MM.1S (cell line): ENCODE data around the gene DDX51.

Experiments
- DNase-seq: peaks from one replicate; pipeline ENCODE4 v3.0.0-alpha.2; 2015
- H2AFZ ChIP-seq: fragments of 300-600 bp; sonication (generic); 2 replicates; pipeline ENCODE4 v1.6.0; 2016; ENCODE audit warnings: antibody characterized with exemption, low read length
- H3F3A ChIP-seq: fragments of 300-600 bp; sonication (generic); 2 replicates; pipeline ENCODE4 v1.6.1; 2016; ENCODE audit warnings: mild to moderate bottlenecking, antibody characterized with exemption, low read length, moderate library complexity, mixed read lengths; ENCODE audit not compliant: insufficient read depth
- H3K27ac ChIP-seq: fragments of 300-600 bp; sonication (generic); 2 replicates; pipeline ENCODE4 v1.5.1; 2016; ENCODE audit warnings: mild to moderate bottlenecking, low read length
- H3K27me3 ChIP-seq: fragments of 300-600 bp; sonication (generic); replicated peaks from 2 replicates; pipeline ENCODE4 v1.6.0; 2016; ENCODE audit warnings: low read length; ENCODE audit not compliant: insufficient read depth
- H3K36me3 ChIP-seq: fragments of 300-600 bp; sonication (generic); replicated peaks from 2 replicates; pipeline ENCODE4 v1.6.1; 2016; ENCODE audit warnings: mild to moderate bottlenecking, low read length, mixed read lengths; ENCODE audit not compliant: insufficient read depth
- H3K4me1 ChIP-seq: fragments of 300-600 bp; sonication (generic); 2 replicates; pipeline ENCODE4 v1.6.1; 2016; ENCODE audit warnings: low read length, mixed read lengths
- H3K4me2 ChIP-seq: fragments of 300-600 bp; sonication (generic); 2 replicates; pipeline ENCODE4 v1.6.0; 2016; ENCODE audit warnings: low read depth, low read length
- H3K4me3 ChIP-seq: fragments of 300-600 bp; sonication (generic); 2 replicates; pipeline ENCODE4 v1.5.1; 2016; ENCODE audit warnings: low read length, mixed read lengths
- H3K79me2 ChIP-seq: fragments of 300-600 bp; sonication (generic); 2 replicates; pipeline ENCODE4 v1.6.1; 2016; ENCODE audit warnings: mixed run types, low read length, mixed read lengths
- H3K9ac ChIP-seq: fragments of 300-600 bp; sonication (generic); 2 replicates; pipeline ENCODE4 v1.6.1; 2016; ENCODE audit warnings: low read length, mixed read lengths
- H3K9me2 ChIP-seq: fragments of 300-600 bp; sonication (generic); replicated peaks from 2 replicates; pipeline ENCODE4 v1.6.1; 2016; ENCODE audit warnings: mild to moderate bottlenecking, low read length, mixed read lengths; ENCODE audit not compliant: insufficient read depth
- H3K9me3 ChIP-seq: fragments of 300-600 bp; sonication (generic); replicated peaks from 2 replicates; pipeline ENCODE4 v1.6.1; 2016; ENCODE audit warnings: mild to moderate bottlenecking, low read length, mixed read lengths; ENCODE audit not compliant: insufficient read depth
- H4K20me1 ChIP-seq: fragments of 300-600 bp; sonication (generic); 2 replicates; pipeline ENCODE4 v1.6.1; 2016; ENCODE audit warnings: mild to moderate bottlenecking, low read length, moderate library complexity, mixed read lengths; ENCODE audit not compliant: insufficient read depth
- CTCF ChIP-seq: fragments of 300-600 bp; sonication (generic); IDR thresholded peaks from 2 replicates; pipeline ENCODE4 v1.5.1; 2016; ENCODE audit warnings: antibody characterized with exemption, low read length, mixed read lengths
- EZH2 ChIP-seq: fragments of 300-600 bp; sonication (generic); optimal IDR thresholded peaks from 2 replicates; pipeline ENCODE3; 2017; ENCODE audit warnings: low read depth, mild to moderate bottlenecking, antibody characterized with exemption, low read length, mixed read lengths
- EZH2phosphoT487 ChIP-seq: fragments of 300-600 bp; sonication (generic); IDR thresholded peaks from 2 replicates; pipeline ENCODE4 v1.6.1; 2018; ENCODE audit warnings: antibody characterized with exemption, low read length

Gene DDX51

DNA sequence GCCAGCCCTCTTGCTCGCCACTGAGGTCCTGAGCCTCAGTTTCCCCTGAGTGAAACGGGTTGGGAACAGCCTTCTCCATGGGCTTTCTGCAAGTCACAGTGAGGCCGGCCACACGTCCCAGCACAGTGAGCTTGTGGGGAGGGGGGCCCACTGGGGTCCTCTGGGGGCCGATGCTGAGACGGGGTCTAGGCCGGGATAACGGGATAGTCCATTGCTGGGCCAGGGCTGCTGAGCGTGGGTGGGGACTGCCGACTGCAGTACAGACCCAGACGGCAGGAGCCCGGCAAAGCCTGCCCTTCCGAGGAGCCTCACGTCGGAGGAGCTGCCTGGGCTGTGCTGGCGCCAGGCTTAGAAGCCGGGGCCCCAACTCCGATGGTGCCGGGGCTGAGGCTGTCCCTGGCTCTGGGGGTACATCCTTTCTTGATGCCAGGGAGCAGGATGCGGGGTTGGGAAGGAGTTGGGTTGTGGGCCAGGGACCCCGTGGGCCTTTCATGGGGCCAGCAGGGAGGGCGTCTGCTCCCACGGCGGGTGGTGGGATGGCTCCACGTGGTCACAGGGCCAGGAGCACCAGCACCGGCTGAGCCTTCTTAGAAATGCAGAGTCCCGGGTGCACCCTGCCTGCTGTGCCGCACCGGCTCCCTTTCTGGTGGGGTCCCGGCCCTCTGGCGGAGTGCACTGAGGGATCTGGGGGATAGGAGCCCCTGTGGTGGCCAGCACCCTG lies 24.4 kb upstream of the DDX51 start:
- Histone ChIP-seq H3K9me2 (no peaks in the 10 kb centered on the region), H3K4me1 (no peaks in the 10 kb centered on the region), H3K4me3 (no peak overlapping the region), H3K79me2 (no peaks in the 10 kb centered on the region), H3F3A (no peaks in the 10 kb centered on the region), H3K9me3 (no peaks in the 10 kb centered on the region), H3K27ac (no peak overlapping the region), H3K4me2 (no peak overlapping the region), H4K20me1 (no peaks in the 10 kb centered on the region), H2AFZ (no peak overlapping the region), H3K9ac (no peak overlapping the region), H3K27me3 (peaks cover 8% of the 10 kb centered on the region; the same call in 1 of the 2 replicates), H3K36me3 (no peaks in the 10 kb centered on the region)
- no peak for TF ChIP-seq EZH2
- no peak for TF ChIP-seq CTCF
- no peak for TF ChIP-seq EZH2phosphoT487
- no peak for DNase-seq

GRCh38 chr12:132167611-132168310 lies 23.6 kb upstream of the DDX51 start:
- Histone ChIP-seq H3K9me2 (no peaks in the 10 kb centered on the region), H3K79me2 (no peaks in the 10 kb centered on the region), H3K36me3 (no peaks in the 10 kb centered on the region), H3F3A (no peaks in the 10 kb centered on the region), H3K9me3 (no peaks in the 10 kb centered on the region), H3K4me1 (no peaks in the 10 kb centered on the region), H3K4me2 (no peak overlapping the region; the same call in 1 of the 2 replicates), H3K4me3 (no peak overlapping the region), H4K20me1 (no peaks in the 10 kb centered on the region), H3K27me3 (peaks cover 3% of the 10 kb centered on the region; the same call in 1 of the 2 replicates), H2AFZ (no peak overlapping the region), H3K27ac (no peak overlapping the region), H3K9ac (no peak overlapping the region)
- TF ChIP-seq EZH2phosphoT487 (no peak), CTCF (no peak)
- peak; percentile 34 for DNase-seq

GRCh38 chr12:132166801-132167591 lies 22.9 kb upstream of the DDX51 start:
- Histone ChIP-seq H3K4me3 (no peak overlapping the region), H3K36me3 (no peaks in the 10 kb centered on the region), H3F3A (no peaks in the 10 kb centered on the region), H2AFZ (no peak overlapping the region), H3K4me2 (no peak overlapping the region; the same call in 1 of the 2 replicates), H3K9ac (no peak overlapping the region), H3K79me2 (no peaks in the 10 kb centered on the region), H4K20me1 (no peaks in the 10 kb centered on the region), H3K27ac (no peak overlapping the region), H3K9me3 (no peaks in the 10 kb centered on the region), H3K27me3 (no peaks in the 10 kb centered on the region; the same call in 1 of the 2 replicates), H3K4me1 (no peaks in the 10 kb centered on the region), H3K9me2 (no peaks in the 10 kb centered on the region)
- TF ChIP-seq CTCF (no peak), EZH2phosphoT487 (no peak), EZH2 (no peak)
- DNase-seq: no peak
